ENCODE data around the gene ARFIP2.

DNA sequence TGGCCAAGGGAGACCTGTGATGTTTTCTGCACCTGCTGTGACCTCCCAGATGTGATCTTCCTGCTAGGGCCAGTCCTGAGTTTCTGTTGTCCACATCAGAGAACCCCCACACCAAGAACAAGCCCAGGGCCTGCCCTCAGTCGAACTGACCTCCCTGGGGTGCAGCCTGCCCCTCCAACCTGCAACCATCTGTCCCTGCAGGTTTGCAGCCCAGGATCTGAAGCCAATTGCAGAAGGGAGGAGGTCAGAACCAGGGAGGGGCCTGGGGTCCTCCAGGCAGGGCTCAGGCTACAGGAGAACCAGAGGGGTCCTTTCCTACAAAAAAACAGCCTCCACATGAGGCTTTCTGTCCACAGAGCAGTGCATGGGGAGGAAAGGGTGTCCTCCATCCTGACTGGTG, 8.2 kb downstream of the ARFIP2 start:
- TF ChIP-seq, protein P1, sequence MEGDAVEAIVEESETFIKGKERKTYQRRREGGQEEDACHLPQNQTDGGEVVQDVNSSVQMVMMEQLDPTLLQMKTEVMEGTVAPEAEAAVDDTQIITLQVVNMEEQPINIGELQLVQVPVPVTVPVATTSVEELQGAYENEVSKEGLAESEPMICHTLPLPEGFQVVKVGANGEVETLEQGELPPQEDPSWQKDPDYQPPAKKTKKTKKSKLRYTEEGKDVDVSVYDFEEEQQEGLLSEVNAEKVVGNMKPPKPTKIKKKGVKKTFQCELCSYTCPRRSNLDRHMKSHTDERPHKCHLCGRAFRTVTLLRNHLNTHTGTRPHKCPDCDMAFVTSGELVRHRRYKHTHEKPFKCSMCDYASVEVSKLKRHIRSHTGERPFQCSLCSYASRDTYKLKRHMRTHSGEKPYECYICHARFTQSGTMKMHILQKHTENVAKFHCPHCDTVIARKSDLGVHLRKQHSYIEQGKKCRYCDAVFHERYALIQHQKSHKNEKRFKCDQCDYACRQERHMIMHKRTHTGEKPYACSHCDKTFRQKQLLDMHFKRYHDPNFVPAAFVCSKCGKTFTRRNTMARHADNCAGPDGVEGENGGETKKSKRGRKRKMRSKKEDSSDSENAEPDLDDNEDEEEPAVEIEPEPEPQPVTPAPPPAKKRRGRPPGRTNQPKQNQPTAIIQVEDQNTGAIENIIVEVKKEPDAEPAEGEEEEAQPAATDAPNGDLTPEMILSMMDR (IDR thresholded peaks at IDR 0.05): no peak
- TF ChIP-seq POLR2A (IDR thresholded peaks at IDR 0.05) (no peak), EP300 (IDR thresholded peaks at IDR 0.05) (no peak)
